M059J (cell line): ENCODE data around the gene BFSP1. TPM values are rescaled to one million over a fixed set of nuclear protein-coding genes. Genes with fewer than 3 reads are reported as not detected.
A peak's percentile ranks its signal among the peaks of the same experiment; 100 is the strongest.

ENCODE experiments used
- DNase-seq: peaks from one replicate; pipeline ENCODE4 v3.0.0-alpha.2; 2012; ENCODE audit warnings: low read depth
- total RNA-seq: library from RNA; depleted of rRNA; stranded (reverse); fragments of >200 nt; shearing (Covaris generic); gene quantifications from 2 replicates; pipeline ENCODE4 v1.2.3, GENCODE V29; 2014

The BFSP1 gene
- total RNA-seq, 1 experiment from 2014 or later, result 5.5 TPM

DNA sequence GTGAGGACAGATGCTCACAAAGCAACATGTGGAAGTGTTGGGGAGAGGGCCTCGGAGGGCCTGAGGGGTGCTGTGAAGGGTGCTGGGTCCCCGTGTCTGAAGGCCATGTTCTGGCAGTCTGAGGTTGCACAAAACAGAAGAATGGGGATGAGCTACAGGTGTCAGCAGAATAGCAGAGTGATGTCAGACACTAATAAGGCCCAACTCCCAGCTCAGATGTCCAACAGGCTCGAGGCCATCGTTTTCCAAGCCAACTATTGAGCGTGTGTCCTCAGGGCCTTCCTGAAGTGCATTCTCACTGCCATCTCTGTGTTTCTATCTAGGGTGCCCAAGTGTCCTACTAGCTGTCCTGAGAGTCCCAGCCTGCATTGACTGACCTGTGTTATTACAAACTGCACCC lies 7.9 kb downstream of the BFSP1 start:
- DNase-seq, result no peak

DNA sequence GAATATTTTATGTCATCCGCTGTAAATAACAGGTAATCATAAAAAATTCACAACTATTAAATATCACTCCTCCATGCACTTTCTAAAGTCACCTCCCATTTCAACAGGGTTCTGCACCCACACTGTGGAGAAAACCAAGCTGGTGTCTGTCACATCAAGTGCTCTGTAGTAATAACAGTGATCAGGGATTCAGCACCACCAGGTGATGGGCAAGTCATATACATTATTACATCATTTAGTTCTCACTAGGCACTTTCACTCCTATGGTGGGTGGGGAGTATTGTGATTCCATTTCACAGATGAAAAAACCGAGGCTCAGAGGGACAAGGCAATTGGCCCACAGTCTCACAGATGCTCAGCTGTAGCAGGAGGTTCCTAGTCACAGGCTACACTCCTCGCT lies 8.7 kb downstream of the BFSP1 start:
- DNase-seq, result no peak

DNA sequence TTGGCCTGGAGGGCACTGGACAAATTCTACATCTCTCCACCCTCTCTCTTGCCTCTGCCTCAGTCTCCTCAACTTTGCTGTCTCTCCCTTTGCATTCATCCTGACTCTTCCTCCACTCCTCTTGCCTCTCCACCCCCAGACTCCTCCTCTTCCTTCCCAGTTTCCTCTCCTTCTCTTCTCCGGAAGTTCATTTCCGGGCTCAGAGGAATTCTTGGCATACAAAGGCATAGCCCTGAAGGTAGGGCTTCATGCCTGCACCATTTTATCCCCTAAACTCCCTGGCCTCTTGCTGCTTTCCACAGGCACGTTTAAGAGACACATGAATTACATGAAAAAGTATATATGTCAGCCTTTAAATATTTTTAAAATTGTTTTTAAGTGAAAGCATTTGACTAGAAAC lies 10.6 kb downstream of the BFSP1 start:
- peak; percentile 36 for DNase-seq

DNA sequence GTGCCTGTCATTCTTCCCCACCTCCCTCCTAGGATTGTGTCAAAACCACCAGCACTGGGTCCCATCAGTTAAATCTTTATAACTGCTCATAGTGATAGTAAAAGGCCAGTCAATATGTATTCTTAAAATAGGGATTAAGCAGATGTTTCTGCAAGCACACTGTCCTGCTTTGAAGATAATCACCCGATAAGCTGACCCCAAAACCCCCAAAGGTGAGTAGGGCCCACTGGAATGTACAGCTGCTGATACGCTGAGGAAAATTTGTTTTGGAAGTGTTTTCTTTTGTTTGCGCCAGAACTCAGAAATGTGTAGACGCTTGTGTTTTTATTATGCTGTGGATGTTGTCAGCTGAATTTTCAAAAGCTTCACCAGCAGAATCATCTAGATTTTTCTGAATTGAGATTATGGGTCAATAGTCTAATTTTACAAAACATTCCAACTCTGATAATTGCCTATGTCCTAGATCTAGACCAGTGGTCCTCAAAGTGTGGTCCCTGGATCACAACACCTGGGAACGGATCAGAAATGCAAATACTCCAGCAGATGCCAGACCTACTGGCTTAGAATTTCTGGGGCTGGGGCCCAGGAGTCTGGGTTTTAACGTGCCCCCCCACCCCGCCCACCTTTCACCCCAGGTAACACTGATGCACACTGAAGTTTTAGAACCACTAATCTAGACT lies 11.4 kb downstream of the BFSP1 start:
- no peak for DNase-seq

DNA sequence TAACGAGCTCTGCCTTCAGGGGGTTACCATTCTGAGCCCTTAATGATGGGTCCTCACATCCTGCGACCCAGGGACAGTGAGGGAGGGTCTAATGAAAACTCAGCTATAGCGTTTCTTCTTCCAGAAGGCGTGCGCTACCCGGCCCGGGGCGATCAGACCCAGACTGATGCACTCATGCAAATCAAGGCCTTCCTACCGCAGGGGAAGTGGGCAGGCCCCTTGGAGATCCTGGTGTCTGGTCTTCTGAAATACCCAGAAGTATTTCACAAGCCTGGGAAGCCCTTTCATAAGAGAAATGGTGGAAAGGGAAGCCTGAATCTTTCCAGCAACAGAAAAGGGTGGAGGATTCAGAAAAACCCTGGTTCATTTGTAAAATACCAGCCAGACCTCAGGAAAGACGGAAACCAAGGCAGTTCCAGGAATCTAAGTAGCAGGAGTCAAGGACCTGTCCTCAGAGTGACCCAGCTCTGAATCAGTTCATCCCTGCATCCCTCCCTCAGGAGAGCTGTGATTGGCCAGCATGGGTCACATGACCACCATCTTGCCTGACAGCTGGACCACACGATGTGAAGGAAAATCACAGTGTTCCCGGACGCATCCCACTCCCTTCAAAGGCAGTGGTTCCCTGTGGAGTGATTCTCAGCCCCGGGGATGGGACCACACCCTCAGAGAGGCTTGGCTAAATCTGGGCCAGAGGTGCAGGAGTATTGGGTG lies 12.7 kb downstream of the BFSP1 start:
- DNase-seq, result peak; percentile 33

DNA sequence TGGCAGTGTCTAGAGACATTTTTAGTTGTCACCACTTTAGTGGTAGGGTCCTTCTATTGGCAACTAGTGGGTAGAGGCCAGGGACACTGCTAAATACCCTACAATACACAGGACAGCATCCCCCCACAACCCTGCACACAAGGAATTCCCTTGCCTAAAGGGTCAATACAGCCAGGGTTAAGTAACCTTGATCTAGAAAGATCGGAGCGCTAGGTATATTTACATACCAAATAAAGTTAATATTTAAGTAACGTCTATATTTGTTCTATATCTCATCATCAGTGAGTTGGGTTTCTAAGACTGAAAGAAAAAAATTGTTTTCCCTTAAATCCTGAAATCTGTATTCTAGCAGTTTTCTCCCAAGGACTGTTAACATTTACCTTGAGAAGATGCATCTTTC lies 16.1 kb downstream of the BFSP1 start:
- DNase-seq, result no peak

DNA sequence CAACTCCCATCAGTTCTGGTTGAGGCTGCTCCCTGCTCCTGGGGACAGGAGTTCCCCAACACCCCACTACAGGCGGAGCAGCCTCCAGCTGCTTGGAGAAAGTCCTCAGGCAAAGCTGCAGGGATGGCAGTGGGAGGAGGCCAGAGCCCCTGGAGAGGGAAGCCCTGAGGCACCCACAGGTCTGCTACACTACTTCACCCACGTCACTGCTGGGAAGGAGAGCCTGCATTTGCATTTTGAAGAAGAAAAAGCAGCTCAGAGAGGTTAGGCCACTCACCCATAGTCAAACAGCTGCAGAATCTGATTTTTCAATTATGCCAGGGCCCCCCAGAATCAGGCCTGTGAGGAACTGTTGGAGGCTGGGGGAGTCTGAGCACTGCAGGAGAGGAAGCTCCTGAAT lies 17.2 kb downstream of the BFSP1 start:
- no peak for DNase-seq

DNA sequence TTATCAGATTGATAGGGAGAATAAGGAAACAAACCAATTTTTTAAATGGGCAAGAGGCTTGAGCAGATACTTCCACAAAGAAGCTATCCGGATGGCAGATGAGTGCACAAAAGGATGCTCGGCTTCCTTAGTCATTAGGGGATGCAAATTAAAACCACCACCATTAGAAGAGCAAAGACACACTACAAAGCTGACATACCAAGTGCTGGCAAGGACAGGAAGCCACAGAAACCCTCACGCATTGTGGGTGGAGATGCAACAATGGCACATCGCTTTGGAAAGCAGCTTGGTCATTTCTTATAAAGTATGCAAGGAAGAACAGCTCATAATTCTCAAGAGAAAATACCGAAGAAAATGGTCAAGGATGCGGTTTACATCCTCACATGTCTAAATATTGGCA lies 19.8 kb downstream of the BFSP1 start:
- no peak for DNase-seq

DNA sequence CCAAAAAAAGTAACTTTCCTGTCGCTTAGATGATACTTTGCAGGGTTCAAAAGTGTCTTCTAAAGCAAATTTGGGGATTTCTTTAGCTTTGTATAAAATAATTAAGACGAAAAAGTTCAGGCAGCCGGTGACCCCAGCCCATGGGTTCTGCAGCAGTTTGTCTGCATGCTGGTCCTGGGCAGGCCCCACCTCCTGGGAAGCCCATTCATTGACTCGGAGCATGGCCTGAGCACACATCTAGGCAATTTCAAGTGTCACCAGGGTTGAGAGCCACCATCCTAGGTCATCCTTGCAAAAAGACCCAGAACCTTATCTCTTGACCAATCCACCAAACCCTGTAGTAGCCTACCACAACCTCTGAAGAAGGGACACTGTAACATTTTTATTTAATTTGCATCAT lies 20.6 kb downstream of the BFSP1 start:
- no peak for DNase-seq

DNA sequence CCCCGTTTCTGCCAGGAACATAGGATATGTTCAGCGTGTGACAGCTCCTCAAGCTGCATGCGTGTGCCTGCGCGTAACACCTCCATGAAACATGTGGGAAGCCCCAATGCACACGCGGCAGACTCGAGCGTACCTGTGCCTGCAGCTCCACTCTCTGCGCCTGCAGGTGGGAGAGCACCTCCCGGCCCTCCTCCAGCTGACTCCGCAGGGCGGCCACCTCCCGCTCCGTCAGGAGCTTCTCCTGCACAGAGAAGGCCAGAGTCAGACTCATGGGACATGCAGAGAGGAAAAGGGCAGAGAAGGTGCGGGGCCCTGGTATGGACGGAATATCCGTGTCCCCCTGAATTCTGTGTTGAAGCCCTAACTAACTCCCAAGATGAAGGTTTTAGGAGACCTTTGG lies 22.4 kb downstream of the BFSP1 start:
- DNase-seq, result no peak

DNA sequence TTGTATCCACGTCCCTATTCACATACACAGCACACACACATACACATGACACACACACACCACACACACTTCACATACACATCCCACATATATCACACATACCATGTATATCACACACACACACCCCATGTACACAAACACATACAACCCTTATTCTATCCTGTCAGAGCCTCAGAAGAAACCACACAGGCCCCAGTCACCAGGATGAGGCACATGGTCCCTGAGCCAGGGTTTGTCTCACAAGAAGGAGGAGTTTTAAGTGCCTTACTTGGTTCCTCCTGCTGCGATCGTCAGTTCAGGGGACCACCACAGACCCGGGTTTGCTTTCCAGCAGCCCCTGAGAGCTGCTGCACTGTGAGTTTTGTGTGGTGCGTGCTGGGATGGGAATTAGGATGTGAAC lies 23.6 kb downstream of the BFSP1 start:
- no peak for DNase-seq

DNA sequence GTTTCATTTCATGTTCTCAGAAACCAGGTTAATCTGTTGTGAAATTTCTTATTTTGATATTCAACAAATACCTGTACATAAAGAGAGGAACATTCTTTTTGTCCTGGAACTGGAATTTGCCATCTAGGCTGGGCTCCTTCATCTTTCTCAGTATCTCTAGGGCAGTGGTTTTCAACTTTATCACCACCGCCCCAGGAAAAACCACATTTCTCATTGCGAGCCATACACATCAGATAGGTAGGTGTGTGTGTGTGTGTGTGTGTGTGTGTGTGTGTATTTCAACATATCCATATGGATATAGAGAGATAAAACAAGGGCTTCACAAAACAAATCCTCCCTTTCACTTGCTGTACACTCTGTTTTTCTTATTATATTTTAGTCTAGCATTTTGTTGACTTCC lies 24.1 kb downstream of the BFSP1 start:
- no peak for DNase-seq

DNA sequence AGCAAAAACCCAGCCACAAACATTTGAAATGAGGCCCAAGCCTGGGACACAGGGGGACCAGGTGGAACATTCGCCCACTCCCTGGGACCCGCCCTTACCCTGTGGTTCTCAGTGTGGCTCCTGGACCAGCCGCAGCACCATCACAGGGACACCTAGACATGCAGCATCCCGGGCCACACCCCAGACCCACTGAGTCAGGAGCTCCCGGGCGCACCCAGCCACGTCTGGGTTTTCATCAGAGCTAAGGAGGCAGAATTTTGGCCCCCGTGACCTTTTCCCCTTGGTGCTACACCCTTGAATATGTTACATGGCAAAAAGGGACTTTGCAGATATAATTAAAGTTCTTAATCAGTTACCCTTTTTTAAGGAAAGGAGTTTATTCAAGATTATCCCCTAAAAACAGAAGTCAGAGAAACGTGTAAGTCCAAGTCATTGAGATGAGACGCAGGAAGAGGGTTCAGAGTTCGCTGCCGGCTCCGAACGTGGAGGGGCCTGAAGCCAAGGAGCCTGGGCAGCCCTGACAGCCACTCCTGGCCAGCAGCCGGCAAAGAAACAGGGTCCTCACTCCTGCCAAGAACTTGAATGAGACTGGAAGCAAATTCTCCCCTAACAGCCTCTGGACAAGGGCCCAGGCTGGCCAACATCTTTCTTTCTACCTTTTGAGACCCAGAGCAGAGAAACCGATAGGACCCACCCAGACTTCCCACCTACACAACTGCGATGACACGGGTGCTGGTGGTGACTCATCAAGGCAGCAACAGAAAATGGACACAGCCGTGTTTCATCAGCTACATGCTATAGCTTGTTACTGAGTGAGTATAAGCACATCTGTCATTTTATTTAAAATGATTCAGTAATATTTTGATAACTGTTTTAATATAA lies 25.3 kb downstream of the BFSP1 start:
- DNase-seq, result peak; percentile 26

DNA sequence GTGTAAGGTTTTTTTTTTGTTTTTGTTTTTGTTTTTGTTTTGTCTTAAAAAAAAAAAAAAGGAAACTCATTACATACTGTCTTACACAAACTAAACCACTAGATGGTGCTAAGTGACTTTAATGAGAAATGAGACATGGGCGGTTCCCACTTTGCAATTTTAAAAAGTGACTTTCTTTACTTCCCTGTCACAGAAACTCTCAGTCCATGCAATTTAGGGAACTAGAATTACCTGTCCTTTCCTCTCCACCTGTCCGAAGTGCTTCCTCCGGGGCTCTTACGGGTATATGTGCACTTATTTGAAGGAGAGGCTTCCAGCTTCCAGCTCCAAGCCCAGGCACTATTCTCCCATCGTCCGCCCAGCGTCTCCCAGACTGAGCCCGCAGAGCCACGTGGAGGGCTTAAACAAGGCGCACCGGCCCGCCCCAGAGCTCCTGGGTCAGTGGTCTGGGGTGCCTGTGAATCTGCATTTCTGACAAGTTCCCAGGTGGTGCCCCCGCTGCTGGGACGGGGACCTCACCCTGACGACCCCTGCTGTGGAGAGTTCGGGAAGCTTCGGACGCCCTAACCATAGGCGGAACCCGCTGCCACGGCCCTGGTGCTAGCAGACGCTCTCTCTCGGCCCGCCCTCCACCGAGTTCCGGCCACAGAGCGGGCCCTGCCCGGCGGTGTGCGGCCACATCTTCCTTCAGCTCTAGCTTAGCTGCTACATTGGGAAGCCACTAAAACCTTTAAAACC lies 26.1 kb downstream of the BFSP1 start:
- peak; percentile 65 for DNase-seq

DNA sequence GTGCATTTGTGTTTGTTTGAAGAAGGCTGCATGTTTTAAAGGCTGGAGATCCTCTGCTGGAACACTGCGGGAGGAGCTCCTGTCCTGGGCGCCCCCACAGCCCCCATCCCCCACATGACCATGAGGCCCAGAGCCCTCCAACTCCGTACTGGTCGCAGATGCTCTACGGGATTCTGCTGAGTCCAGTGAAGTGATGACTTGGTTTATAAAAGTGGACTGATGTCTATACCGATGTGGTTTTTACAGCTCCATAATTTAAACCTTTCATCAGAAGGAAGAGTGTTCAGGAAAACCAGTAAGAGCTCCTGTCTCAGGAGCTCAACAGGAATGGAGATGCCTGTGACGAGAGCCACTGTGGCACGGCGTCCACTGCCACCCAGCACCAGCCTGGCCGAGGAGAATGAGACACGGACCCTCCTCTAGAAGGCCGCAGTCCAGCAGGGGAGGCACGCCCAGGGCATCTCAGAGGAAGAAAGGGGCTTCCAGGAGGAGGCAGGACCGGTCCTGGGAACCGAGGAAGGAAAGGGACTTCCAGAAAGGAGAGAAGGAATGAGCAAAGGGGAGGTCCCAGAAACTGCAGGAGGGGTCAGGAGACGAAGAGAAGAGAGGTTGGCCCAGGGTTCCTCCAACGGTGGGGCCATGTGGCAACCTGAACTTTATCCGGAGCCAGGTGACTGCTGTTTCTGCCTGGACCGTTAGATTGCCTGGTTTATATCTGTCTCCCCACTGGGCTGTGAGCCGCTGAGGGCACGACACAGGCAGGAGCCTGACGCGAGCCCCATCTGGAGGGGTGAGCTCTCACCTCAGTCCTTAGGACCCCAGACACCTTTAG lies 26.9 kb downstream of the BFSP1 start:
- DNase-seq, result no peak

DNA sequence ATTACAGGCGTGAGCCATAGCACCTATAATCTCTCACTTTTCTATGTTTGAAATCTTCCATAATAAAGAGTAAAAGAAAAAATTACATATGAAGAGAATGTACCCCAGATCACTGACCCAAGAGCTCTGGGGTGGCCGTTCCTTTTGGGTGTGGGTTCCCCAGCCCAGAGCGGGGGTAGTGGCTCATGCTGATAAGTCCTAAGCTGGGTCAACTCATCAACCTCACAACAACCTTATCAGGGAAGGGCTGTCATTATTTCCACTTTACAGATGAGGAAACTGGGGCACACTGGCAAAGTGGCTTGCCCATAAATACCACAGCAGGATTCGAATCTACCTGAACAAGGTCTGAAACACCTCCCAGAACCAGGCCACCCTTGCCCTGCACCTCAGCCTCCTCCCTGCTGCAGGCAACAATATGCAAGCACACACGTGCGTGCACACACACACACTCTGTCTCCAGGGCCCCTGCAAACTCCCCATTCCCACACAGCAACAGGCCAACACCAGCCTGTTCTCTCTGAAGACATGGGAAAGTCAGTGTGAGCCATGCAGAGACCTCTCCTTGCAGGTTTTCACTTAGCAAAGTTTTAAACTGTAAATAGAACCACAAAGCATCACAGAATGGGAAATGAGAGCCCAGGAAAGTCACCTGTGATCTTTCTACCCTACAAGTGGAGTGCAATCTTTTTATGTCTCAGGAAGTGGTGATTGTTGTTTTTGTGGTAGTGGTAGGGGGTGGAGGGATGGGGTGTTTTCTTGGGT lies 27.7 kb downstream of the BFSP1 start:
- no peak for DNase-seq

DNA sequence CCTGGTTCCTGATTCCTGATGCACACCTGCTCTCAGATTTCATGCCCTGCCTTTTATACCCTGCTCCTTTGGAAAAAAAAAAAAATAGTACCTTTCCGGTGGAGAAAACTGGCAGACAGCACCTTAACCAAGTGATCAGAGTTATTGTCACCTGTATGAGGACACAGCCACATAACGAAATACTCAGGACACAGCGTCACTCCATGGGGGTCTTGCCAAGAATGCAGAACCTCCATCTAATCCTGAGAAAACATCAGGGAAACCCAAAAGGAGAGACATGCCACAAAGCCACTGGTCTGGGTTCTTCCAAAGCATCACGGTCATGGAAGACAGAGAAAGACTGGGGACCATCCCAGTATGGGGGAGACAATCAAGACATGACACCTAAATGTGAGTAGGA lies 29.1 kb downstream of the BFSP1 start:
- DNase-seq, result no peak

DNA sequence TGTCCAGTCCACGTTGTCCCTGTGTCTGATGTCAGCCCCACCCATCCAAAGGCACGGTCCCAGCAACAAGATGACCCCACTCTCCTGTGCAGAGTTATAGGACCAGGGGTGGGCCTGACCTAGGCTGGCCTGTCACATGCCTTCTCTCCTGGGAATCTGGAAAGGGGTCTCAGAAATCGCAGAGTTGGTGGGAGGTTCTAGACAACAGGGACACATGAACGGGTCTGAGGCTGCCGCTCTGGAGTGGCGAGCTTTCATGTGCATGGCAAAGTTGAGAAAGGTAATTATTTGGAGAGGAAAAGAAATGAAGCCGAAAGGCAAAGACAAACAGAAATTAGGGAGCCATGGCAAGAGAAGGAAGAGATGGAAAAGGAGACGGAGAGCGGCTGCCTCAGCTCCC lies 29.5 kb downstream of the BFSP1 start:
- no peak for DNase-seq

DNA sequence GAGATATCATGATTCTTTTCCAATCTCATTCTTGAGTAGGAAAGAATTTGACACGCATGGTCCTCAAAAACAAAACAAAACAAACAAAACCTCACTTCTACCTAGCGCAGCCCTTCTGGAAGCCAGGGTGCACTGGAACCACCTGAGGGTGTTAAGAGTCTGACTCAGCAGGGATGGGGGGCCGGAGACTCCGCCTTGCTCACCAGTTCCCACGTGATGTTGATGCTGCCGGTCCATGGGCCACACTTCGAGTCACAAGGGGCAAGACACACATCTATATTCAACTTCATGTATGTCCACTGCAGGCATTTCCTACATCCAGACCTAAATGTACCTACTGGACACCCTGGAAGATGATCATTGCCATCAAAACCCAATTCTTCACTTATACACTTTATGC lies 30.4 kb downstream of the BFSP1 start:
- no peak for DNase-seq

DNA sequence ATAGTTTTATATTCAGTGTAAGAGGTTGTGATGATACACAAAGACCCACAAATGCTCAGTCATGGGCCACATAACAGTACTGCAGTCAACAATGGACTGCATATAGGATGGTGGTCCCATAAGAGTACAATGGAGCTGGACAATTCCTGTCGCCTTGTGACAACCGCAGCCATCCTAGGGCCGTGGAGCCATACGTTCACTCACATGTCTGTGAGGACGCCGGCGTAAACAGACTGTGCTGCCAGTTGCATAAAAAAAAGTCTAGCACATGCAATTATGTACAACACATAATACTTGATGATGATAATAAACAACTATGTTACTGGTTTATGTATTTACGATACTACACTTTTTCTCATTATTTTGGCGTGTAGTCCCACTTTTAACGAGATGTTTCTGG lies 30.9 kb downstream of the BFSP1 start:
- no peak for DNase-seq
